NT2/D1 (cell line): ENCODE data around the gene GOLGA8T.
"Not testable (repeated sequence)": the region's sequence is repeated elsewhere in the genome, so short reads cannot be mapped to it uniquely, and the experiment has no call there.

Experiments used
- YY1 ChIP-seq: IDR thresholded peaks from 2 replicates; pipeline ENCODE4 v1.6.1; 2011; ENCODE audit not compliant: insufficient read length, insufficient read depth
- ZNF274 ChIP-seq: IDR thresholded peaks from 2 replicates; pipeline ENCODE4 v1.6.1; 2011; ENCODE audit warnings: mild to moderate bottlenecking, low read depth, low read length

GRCh38 chr15:30192119-30192745 lies 57.4 kb downstream of the GOLGA8T start:
- TF ChIP-seq YY1, ZNF274: not testable (repeated sequence)
